ENCODE results near the gene MEF2B.

Gene MEF2B

GRCh38 chr19:19170053-19170872 lies at the start of gene MEF2B:
MEF2B (minus strand) TSS chr19:19170263; CDS start chr19:19150735, 19,528 bp downstream.
- peak; percentile 74 to 85 for DNase-seq

DNA sequence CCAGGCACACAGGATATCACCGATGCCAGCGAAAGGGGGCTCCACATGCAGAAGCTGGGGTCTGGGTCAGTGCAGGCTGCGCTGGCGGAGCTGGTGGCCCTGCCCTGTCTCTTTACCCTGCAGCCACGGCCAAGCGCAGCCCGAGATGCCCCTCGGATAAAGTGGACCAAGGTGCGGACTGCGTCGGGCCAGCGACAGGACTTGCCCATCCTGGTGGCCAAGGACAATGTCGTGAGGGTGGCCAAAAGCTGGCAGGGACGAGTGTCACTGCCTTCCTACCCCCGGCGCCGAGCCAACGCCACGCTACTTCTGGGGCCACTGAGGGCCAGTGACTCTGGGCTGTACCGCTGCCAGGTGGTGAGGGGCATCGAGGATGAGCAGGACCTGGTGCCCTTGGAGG lies 48.8 kb upstream of the MEF2B start:
- DNase-seq, result no peak

GRCh38 chr19:19217099-19217498 lies 47.0 kb upstream of the MEF2B start:
- peak in 1 of 2 experiments; percentile 21 for DNase-seq

- DNase-seq, result no peak
These were observed 45.7 kb upstream of the MEF2B start for GRCh38 chr19:19215792-19216191.

DNA sequence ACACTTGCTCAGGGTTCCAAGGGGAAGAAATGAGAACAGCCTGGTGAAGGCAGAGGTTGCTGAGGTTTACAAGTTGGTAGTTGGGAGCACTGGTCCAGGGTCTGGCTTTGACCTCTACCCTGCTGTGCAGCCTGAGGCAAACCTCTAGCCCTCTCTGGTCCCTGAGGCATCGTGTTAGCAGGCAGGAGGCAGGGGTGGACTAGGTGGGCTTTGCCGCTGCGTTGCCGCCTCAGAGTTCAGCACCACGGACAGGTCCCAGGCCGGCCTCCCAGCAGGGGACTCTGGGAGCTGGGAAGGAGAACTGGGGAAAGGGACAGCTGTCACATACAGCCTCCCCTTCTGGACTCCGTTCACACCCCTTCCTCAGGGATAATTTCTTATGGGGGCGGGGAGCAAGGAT lies 44.8 kb upstream of the MEF2B start:
- DNase-seq, result no peak

DNA sequence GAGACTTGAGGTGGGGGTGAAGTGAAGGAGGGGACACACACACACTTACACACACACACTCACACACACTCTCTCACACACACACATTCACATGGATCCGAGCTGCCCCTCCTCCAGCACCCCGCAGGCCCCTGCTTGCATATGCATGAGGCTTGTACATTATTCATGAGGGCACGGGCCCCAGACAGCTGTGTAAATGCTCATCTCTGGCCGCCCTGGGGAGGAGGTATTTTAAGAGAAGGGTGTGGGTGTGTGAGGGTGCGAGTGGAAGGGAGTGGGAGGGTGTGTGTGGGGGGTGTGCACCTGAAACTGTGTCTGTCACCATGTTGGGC lies 44.1 kb upstream of the MEF2B start:
- peak; percentile 68 to 69 for DNase-seq

DNA sequence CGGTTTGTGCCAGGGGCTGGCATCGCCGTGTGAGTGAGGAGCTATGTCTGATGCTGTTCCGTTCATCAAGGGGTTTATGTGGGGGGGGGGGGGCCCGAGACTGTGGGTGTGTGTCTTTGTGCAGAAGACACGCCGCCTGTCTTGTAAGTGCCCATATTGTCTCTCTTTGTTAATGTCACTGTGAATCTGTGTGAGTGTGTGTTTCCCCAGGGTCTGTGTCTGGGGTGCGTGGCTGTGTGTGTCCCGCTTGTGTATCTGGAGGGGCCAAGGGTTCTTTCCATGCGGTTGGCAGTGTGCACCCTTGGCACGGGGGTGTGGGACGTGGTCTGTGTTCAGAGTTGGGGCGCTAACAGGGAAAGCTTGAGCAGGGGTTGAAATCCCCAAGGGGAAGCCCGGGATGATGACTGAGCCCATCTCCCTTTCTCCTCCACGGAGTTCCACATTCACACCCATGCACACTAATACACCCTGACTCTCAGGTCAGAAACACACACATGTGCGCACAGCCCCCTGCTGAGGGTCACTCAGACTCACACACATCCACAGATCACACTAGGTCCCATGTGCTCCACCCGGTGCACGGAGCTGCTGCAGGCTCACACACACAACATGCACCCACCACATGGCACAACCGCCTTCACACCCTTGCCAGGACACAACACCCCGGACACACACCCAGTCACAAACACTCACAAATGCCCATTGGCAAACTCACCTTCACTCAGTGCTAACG lies 43.5 kb upstream of the MEF2B start:
- no peak for DNase-seq

DNA sequence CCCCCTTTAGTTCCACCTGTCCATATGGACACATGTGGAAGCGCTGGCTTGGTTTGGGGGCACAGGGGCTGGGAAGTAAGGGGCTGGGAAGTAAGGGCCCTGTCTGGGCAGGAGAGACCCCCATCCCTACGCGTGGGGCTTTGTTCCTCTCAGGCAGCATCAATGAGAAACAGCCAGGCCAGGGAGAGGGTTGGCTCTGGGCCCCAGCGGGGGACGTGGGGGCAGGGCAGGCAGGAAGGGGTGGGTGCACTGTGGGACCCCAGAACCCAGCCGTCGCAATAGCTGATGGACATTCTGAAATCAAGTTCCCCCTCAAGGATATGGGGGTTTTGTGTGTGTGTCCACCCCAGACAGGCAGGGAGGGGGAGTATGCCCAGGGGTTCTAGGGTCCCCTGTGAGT lies 42.9 kb upstream of the MEF2B start:
- DNase-seq, result no peak

DNA sequence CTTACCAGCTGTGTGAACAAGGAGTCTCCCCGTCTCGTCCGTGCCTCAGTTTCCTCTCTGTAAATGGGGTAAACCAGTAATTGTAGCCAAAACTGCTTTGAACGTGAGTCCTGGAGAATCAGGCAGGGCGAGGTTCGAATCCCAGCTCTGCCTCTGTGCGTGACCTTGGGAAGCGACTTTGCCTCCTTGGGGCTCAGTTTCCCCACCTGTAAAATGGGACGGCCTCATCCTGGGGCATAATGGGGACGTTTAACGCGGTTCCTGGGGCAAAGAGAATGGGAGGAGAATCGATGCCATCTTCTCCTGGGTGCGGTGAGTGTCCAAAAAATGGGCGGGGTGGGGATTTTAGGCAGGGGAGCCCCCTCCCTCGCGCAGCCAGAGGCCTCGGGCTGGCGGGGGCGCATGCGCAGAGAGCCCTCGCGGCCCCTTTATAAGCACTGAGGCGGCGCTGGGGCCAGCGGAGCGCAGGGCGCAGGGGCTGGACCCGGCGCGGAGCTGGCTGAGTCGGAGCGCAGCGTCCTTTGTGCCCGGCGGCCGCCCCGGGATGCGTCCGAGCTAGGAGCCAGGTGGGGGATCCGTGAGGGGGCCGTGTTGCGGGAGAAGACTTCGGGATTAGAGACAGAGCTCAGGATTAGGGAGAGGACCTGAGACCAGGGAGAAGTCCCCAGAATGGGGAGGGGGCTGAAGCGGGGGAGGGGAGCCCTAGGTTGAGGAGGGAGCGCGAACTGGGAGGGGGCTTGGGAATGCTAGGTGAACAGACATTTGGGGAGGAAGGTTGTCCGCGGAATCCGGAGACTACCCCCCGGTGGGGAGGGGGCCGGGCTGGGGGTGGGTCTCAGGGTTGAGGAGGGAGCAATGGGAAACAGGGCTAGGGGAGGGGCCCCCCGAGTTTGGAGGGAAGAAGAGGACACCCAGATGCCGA lies 41.7 kb upstream of the MEF2B start, which contains the start of gene NCAN:
Gene NCAN, plus strand, starts transcription at position 460 of the 922 bp plus-strand sequence. CDS start 4,996 bp downstream, outside the sequence.
- peak in 1 of 2 experiments; percentile 55 for DNase-seq

DNA sequence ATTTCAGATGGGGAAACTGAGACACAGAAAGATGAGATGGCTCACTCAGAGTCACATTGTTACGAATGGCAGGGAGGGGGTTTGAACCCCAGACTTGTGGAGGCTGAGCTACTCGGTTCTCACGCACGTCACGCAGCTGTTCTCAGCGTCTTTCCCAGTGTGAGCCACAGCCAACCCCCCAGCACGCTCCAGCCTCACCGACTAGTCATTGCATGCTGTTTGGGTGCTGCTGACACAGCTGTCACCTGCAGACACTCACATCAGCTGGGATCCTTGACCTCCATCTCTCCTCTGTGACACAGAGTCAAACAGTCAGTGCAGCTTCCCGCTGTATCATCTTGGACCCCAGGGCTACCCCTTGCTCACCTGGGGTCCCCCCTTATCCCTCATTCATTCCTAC lies 39.3 kb upstream of the MEF2B start:
- DNase-seq, result peak; percentile 87 to 89

DNA sequence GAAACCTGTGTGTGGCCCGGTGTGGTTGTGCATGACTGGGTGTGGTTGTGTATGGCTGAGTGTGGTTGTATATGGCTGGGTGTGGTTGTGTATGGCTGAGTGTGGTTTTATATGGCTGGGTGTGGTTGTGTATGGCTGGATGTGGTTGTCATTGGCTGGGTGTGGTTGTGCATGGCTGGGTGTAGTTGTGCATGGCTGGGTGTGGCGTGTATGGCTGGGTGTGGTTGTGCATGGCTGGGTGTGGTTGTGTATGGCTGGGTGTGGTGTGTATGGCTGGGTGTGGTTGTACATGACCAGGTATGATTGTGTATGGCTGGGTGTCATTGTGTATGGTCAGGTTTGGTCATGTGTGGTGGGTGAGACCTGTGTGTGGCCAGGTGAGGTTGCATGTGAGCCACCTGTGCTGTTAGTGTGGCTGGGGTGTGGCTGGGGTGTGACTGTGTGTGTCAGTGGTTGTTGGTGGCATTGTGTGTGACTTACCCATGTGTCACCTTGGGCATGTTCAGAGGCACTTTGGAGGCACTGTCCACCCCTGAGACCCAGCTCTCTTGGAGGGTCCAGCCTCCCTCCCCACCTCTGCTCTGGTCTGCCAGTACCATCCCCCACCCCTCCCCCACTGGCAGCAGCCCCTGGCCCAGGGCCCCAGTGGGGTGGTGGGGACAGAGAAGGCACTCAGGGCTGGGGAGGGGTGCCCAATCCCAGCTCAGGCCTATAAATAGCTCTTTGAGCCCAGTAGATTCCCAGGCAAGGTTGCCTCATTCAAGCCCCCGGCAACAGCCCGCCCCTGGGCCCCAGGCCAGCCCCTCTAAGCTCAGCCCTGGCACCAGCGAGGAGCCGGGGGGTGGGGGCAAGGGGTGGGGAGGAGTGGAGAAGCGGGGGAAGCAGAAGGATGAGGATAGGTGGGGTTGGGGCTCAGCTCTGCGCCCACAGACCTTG lies 37.8 kb upstream of the MEF2B start:
- DNase-seq, result no peak

GRCh38 chr19:19206938-19207337 lies 36.9 kb upstream of the MEF2B start:
- DNase-seq, result no peak

DNA sequence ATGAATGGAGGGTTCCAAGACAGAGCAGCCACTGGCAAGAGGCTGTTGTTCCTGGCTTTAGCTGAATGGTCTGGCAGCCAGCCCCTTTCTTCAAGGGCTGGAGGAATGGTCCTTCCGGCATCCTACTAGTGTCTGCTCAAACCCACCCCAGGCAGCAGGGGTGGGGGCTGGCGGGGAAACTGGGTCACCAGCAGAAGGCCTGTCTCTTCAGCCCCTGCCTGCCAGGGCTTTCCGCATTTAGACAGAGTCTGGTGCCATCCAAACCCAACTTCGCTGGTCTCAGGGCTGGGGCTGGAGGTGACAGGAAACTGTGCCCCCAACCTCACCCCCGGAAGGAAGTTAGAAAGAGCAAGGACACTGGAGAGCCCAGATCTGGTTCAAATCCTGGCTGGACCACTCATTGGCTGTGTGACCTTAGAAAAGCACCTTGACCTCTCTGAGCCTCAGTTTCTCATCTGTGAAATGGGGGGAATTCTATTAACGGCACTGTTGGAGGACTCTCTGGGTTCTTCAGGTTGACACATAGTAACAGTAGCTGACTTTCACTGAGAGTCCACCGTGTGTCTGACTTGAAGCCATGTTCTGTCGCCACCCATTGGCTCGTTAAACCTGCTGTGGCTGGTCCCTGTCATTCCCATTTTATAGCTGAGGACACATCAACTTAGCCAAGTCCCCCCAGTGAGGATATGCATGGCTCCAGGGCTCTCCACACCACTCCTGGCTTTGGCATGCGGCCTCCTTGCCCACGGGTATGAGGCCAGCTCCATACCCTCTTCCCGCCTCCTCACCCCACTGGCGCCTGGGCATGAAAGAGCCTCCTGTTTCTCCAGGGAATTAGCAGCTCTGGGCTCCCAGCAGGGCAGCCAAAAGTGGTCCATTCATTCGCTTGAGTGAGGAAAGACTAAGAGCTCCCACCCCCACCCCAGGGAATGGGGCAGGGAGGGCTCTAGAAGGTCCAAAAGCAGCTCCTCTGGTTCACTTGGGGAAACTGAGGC lies 35.6 kb upstream of the MEF2B start:
- no peak for DNase-seq

DNA sequence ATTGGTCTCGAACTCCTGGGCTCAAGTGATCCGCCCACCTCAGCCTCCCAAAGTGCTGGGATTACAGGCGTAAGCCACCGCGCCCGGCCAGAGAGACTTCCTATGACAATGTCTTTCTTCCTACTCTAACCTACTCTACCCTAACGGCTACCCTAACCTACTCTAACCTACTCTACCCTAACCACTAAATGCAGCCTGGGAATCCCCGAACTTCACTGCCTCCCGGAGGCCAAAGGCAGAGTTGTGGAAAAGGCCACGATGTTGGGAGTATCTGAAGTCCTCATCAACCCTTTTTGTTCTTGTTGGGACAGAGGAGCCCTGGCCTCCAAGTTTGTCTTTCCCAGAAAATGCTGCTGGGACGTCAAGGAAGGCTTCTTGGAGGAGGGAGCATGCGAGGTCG lies 34.1 kb upstream of the MEF2B start:
- no peak for DNase-seq

GRCh38 chr19:19203012-19203856 lies 33.2 kb upstream of the MEF2B start, which contains the start of gene NR2C2AP:
NR2C2AP (minus strand) TSS chr19:19203414; CDS start chr19:19203060, 354 bp downstream.
- peak; percentile 68 to 88 for DNase-seq

DNA sequence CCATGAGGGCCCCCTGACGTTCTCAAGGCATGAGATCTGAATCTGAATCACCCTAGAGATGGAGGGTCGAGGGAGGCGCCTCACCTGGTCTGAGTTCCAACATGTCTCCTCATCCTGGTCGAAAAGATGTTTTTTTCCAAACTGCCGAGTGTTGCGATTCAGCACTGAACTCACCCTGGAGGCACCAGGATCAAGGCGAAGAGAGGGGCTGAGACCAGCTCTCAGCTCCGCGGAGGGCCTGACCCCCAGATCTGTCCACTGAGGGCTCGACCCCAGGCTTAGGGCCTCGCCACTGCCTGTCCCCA lies 32.6 kb upstream of the MEF2B start:
- no peak for DNase-seq

- no peak for DNase-seq
These were observed 31.9 kb upstream of the MEF2B start for GRCh38 chr19:19201697-19202630.

GRCh38 chr19:19193926-19194325 lies 23.9 kb upstream of the MEF2B start:
- DNase-seq, result no peak
